ENCODE results near the gene SDHAF3. TPM values are rescaled to one million over a fixed set of nuclear protein-coding genes. Genes with fewer than 3 reads are reported as not detected.

SDHAF3 gene
- total RNA-seq, 1 experiment from 2014 or later: 27.4 TPM

DNA sequence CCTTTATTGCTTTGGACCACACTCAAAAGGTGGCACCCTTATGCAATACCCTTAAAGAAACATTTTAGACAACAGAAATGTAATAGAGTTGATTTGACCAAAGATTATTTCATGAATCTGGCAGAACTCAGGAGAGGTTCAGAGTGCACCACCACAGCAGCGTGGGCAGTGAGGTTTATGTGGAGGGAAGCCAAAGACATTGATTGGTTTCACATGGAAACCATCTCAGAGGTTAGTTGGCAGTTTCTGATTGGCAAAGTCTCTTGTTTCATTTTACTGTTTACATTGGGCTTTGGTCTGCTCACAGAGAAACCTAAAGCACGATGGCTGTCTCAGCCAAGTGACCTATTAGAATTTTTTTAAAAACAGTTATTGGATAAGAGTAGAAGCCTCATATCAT, 101.3 kb downstream of the SDHAF3 start:
- Histone ChIP-seq H3K27me3 (ENCODE audit: insufficient read depth, low read depth) (peaks cover 38% of the 10 kb centered on the region), H3K4me3 (no peak overlapping the region), H3K4me1 (replicated peaks; ENCODE audit: insufficient read depth) (no peaks in the 10 kb centered on the region), H3K4me2 (no peak overlapping the region), H3K27ac (no peak overlapping the region), H3K36me3 (ENCODE audit: low read depth) (no peaks in the 10 kb centered on the region), H3K9me2 (ENCODE audit: insufficient read depth) (0 out of 2 replicates have a peak, but pooled peaks cover 3% of the 10 kb centered on the region), H3K9me3 (ENCODE audit: insufficient read depth, low read depth) (no peaks in the 10 kb centered on the region), H3F3A (ENCODE audit: insufficient read depth, low read depth) (no peaks in the 10 kb centered on the region), H4K20me1 (ENCODE audit: insufficient read depth) (no peaks in the 10 kb centered on the region), H3K79me2 (ENCODE audit: low read depth) (no peaks in the 10 kb centered on the region), H2AFZ (no peak overlapping the region)
- ChIA-PET CTCF (no interaction called here), POLR2A (ENCODE audit: unreplicated experiment) (no interaction called here)
- DNase-seq: no peak
- TF ChIP-seq EZH2 (IDR thresholded peaks at IDR 0.05; ENCODE audit: low read depth): no peak
- TF ChIP-seq, protein P1, sequence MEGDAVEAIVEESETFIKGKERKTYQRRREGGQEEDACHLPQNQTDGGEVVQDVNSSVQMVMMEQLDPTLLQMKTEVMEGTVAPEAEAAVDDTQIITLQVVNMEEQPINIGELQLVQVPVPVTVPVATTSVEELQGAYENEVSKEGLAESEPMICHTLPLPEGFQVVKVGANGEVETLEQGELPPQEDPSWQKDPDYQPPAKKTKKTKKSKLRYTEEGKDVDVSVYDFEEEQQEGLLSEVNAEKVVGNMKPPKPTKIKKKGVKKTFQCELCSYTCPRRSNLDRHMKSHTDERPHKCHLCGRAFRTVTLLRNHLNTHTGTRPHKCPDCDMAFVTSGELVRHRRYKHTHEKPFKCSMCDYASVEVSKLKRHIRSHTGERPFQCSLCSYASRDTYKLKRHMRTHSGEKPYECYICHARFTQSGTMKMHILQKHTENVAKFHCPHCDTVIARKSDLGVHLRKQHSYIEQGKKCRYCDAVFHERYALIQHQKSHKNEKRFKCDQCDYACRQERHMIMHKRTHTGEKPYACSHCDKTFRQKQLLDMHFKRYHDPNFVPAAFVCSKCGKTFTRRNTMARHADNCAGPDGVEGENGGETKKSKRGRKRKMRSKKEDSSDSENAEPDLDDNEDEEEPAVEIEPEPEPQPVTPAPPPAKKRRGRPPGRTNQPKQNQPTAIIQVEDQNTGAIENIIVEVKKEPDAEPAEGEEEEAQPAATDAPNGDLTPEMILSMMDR (conservative IDR thresholded peaks at IDR 0.05): no peak
- no TSS peak for BruUV-seq (replicated peaks)
- intact Hi-C loops (cut with micrococcal nuclease; ENCODE audit: unreplicated experiment): no loop called here

- no peaks in the 10 kb centered on the region for H4K20me1 ChIP-seq (ENCODE audit: insufficient read depth)
Measured at GRCh38 chr7:97219237-97219636, 101.7 kb downstream of the SDHAF3 start.

DNA sequence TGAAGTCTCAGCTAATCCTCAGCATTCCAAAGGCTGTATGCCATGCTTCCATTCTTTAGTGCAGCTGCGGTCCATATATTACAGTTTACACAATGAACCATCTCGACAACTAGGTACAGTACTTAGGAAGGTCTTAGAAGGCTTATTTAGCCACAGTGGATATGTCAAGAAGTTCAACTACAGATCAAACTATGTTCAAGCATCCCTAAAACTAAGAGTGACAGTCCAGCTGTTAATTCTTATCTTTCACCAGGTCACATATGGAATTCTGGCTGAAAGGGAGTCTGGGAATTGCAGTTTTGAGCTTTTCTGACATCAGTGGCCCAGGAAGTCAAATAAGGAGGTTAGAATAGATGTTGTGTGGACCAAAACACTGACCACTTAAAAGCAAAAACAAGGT, 106.8 kb downstream of the SDHAF3 start:
- intact Hi-C loops (cut with micrococcal nuclease; ENCODE audit: unreplicated experiment): no loop called here
- BruUV-seq (replicated peaks): no TSS peak
- CTCF ChIA-PET: no interaction called here

More at GRCh38 chr7:97219237-97219636, 101.7 kb downstream of the SDHAF3 start:
- Histone ChIP-seq H3K36me3 (ENCODE audit: low read depth) (no peaks in the 10 kb centered on the region), H3K9me3 (ENCODE audit: insufficient read depth, low read depth) (no peaks in the 10 kb centered on the region), H3K79me2 (ENCODE audit: low read depth) (no peaks in the 10 kb centered on the region), H3K27me3 (ENCODE audit: insufficient read depth, low read depth) (peaks cover 38% of the 10 kb centered on the region), H3K9me2 (ENCODE audit: insufficient read depth) (0 out of 2 replicates have a peak, but pooled peaks cover 3% of the 10 kb centered on the region), H3K4me2 (no peak overlapping the region), H3K4me1 (replicated peaks; ENCODE audit: insufficient read depth) (no peaks in the 10 kb centered on the region), H3F3A (ENCODE audit: insufficient read depth, low read depth) (no peaks in the 10 kb centered on the region), H3K27ac (no peak overlapping the region), H2AFZ (no peak overlapping the region), H3K4me3 (no peak overlapping the region)
- TF ChIP-seq, protein P1 (conservative IDR thresholded peaks at IDR 0.05): no peak
- no peak for TF ChIP-seq EZH2 (IDR thresholded peaks at IDR 0.05; ENCODE audit: low read depth)
- CTCF ChIA-PET: no interaction called here
- POLR2A ChIA-PET (ENCODE audit: unreplicated experiment): no interaction called here
- BruUV-seq (replicated peaks): no TSS peak
- DNase-seq: no peak
- intact Hi-C loops (cut with micrococcal nuclease; ENCODE audit: unreplicated experiment): no loop called here

More for the DNA sequence above, 106.8 kb downstream of the SDHAF3 start:
- Histone ChIP-seq H3K27me3 (ENCODE audit: insufficient read depth, low read depth) (peaks cover 49% of the 10 kb centered on the region), H3K4me3 (no peak overlapping the region), H2AFZ (no peak overlapping the region), H3F3A (ENCODE audit: insufficient read depth, low read depth) (no peaks in the 10 kb centered on the region), H3K9me3 (ENCODE audit: insufficient read depth, low read depth) (no peaks in the 10 kb centered on the region), H3K36me3 (ENCODE audit: low read depth) (no peaks in the 10 kb centered on the region), H3K79me2 (ENCODE audit: low read depth) (no peaks in the 10 kb centered on the region), H3K4me1 (replicated peaks; ENCODE audit: insufficient read depth) (no peaks in the 10 kb centered on the region), H3K9me2 (ENCODE audit: insufficient read depth) (0 out of 2 replicates have a peak, but pooled peaks cover 3% of the 10 kb centered on the region), H3K4me2 (no peak overlapping the region), H3K27ac (no peak overlapping the region), H4K20me1 (ENCODE audit: insufficient read depth) (no peaks in the 10 kb centered on the region)
- DNase-seq: no peak
- TF ChIP-seq, protein P1 (conservative IDR thresholded peaks at IDR 0.05): no peak
- no peak for TF ChIP-seq EZH2 (IDR thresholded peaks at IDR 0.05; ENCODE audit: low read depth)
- POLR2A ChIA-PET (ENCODE audit: unreplicated experiment): no interaction called here
